HG03060 (cell line): ENCODE data around the gene RXRG.

Experiments
- ATAC-seq: cut with Tn5 transposase; IDR thresholded peaks from one replicate; pipeline ENCODE4 v1.9.1; 2021; ENCODE audit warnings: low read depth, moderate number of reproducible peaks; ENCODE audit not compliant: unreplicated experiment

Gene RXRG

DNA sequence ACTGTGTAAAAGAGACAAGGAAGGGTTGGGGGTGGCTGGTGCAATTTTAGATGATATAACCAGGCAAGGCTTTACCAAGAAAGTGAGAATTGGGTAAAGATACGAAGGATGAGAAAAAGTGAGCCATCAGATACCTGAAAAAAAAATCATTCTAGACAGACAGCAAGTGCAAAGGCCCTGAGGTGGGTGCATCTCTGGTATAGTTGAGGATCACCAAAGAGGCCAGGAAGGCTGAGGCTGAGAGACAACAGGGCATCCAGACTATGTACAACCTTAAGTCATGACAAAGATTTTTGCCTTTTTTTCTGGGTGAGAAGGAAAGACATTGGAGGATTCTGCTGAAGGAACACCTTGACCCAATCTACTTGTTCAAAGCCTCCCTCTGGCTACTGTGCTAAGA is 29.9 kb downstream of the RXRG start:
- ATAC-seq: no peak

DNA sequence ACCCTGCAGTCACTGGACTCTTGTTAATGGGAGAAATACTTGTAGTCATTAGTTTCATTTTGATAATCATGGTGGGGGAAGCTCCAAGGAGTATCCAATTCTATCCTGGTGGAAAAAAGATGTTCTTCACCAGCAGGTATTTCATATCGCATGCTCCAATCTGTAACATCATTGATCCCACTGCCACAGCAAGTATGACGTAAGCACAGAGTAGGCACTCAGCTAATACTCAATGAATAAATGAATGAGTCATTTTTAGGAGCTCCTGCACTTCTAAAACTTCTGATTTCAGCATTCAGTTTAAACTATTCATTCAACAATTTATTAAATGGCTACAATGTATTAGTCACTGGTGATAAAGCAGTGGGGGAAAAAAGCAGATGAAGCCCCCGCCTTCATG is 30.3 kb downstream of the RXRG start:
- no peak for ATAC-seq

- no peak for ATAC-seq
Observed at GRCh38 chr1:165411396-165411795, 33.5 kb downstream of the RXRG start.

- no peak for ATAC-seq
Observed at GRCh38 chr1:165409657-165410358, 35.1 kb downstream of the RXRG start.

DNA sequence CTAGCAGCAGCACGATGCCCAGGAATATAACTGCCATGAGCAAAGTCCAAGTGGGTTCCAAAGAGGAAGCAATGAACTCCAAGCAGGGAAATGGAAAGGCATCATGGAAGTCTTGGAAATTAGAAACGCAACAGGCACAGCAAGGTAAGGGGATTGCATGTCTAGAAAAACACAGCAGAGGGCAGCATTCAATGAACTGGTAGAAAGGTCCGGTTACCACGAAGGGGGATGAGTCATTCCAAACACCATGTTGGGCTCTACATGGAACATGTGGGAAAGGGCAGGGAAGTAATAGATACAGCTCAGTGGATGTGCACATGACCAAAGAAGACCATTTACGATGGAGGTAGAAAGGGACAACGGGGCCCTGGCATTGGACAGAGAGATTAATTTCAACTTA is 36.4 kb downstream of the RXRG start:
- no peak for ATAC-seq

DNA sequence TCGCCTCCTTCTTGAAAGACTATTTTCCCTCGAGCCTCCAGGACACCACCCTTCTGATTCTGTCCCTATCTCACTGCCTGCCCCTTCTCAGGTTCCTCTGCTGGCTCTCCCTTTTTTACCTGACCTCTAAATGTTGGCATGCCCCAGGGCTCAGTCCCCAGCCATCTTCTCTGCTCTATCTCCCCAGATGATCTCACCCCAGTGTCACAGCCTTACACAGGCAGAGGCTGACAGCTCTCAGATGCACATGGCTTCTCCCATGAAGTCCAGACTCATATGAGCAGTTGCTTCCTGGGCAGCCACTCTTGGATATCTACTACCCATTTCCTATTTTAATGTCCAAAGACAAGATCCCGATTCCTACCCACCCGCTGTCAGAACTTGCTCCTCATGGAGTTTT is 37.5 kb downstream of the RXRG start:
- ATAC-seq: no peak

- ATAC-seq: no peak
Observed at GRCh38 chr1:165403835-165404482, 41.0 kb downstream of the RXRG start.

DNA sequence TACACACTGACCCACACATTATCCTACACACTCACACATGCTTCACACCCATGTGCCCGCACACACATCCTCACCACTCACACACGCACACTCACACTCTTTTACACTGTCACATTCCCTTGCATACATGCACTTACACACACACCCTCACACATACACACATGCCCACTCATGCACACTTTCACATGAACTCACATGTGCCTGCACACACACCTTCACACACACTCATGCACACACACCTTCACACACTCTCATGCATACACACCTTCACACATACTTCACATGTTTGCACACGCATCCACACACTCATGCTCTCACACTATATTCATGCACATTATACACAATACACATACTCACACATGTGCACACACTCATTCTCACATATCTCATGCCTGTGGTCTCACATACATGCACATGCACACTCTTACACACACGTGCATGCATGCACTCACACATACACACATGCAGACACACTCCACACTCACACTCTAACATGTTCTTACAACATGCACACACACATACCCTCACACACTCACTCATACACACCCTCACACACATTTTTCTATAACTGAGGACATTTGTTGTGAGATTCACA is 42.3 kb downstream of the RXRG start:
- ATAC-seq: no peak

DNA sequence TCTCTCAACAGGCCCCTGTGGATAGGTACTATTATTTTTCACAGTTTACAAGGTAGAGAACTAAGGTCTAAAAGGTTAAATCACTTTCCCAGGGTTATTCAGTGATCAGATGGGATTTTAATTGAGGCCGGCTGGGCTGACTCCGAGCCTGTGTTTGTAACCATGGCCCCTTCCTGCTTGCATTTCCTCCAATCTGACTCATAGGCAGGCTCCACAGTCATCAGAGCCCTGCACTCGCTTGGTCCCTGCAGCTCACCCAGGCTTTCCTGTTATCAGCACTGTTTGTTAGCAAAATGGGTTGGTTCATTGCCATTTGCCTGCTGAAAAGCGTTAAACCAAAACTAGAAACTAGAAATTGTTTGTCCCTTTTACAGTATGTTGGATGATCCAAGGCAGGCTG is 47.0 kb downstream of the RXRG start:
- ATAC-seq: no peak

- ATAC-seq: no peak
Observed at GRCh38 chr1:165395901-165396300, 49.0 kb downstream of the RXRG start.

GRCh38 chr1:165395478-165395877 is 49.4 kb downstream of the RXRG start:
- ATAC-seq: no peak

DNA sequence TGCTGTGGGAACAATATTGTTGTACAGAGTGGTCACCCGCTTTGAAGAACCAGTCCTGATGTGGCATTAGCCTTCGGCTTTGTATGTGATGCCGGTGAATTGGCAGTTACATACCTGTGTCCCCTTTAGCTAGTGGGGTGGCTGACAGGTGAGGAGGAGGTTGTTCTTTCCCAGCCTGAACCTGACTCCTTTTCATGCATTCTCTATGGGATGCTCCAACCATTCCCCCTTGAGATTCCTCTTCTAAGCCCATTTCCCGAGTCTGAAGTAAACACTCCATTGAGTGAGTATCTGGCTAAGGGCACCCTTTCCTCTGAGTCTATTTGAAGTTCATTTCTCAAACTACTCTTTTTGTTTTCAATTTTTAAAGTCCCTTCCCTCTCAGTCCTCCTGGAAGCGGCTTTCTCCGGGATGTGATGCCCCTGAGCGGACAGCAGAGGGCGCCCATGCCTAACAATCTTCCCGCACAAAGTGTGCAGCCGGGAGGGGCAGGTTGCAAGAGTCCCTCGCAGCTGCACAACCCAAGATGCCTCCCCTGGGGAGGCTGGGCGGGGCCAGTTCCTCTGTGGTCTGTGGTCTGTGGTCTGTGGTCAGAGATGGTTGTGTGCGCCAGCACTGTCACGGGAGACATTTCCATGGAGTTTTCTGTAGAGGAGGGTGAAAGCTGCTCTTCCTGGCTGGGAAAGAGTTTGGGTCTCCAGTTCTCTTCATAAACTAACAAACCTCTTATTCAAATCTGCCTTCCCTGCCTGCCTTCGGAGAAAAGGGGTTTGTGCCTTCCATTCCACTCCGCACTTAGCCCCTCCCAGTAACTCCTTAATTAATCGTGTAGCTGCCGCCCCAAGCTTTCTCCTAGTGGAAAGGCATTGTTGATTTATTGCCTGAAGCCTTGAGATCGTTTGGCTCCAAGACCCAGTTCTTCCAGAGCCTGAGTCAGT is 52.0 kb downstream of the RXRG start:
- ATAC-seq: peak; percentile 79

- ATAC-seq: no peak
Observed at GRCh38 chr1:165389609-165390008, 55.3 kb downstream of the RXRG start.

- ATAC-seq: no peak
Observed at GRCh38 chr1:165387961-165388360, 57.0 kb downstream of the RXRG start.

DNA sequence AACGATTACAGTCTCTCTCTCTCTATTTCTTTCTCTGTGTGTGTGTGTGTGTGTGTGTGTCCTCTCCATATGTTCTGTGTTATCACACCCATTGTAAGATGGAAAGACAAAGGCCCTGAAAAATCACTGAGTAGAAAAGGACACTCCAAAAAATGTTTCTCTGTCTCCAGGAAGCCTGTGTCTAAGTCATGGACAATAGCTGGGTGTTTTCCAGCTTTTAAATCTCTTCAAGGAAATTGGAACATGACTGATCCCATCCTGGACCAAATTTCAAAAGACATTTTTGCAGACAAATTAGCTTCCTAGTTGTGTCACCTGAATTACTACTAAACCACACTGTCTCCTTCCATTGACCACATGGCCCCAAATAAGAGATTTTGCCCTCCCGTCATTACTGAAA is 57.4 kb downstream of the RXRG start:
- no peak for ATAC-seq

- no peak for ATAC-seq
Observed at GRCh38 chr1:165383599-165384405, 61.1 kb downstream of the RXRG start.

GRCh38 chr1:165383067-165383466 is 61.9 kb downstream of the RXRG start:
- no peak for ATAC-seq

DNA sequence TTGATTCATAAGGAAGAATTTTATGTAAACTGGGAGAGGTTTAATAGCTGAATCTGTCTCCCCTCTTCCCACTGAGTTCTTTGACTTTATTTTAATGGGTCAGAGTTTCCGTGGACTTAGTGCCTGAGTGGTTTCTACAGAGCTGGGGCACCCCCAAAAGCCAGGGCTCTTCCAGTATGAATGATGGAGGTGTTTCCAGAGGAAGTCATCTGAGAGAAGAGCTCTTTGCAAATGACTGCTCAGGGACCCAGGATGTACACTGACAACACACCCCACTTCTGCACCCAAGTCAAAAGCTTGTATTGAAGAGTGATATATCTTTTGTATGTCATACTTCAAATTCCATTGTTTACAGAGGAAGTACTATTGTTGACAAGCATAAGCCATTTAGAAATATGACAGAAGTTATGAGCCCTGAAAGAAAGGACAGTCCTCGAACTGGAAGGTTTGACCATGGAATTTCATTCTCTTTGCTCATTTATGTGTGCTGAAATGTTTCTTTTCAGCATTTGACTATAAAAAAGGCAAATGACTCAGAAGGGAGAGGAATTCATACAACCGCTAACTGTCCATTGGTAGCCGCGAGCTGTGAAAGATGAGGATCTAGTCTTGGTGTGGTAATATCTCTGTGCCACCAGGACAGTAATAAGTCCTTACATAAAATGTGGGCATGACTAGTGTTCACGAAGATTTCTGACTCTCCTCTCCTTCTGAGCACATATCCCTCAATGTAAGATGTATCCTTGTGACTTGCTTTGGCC is 63.0 kb downstream of the RXRG start:
- ATAC-seq: no peak

DNA sequence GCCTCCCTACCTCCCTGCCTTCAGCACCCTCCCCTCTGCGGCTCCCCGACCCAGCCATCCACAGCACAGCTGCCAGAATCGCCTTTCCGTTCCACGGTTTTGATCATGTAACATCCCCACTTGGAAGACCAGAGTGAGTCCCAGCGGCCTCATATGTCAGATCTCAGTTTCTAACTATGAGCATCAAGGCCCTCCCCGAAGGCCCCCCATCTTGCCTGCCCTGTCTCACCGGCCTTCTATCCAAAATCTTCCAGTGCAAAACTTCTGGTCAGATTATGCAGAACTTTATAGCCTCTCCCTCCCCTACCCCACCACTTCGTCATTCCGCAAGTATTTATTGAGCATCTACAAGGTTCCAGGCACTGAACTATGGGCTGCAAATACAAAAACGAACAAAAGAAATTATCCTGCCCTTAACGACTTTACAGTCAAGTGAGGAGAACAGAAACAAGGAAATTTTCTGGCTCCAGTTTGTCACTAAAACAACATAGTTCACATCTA is 68.1 kb downstream of the RXRG start:
- ATAC-seq: no peak
